GM18499 (cell line): ENCODE data around the gene PACSIN2.
"Not testable (repeated sequence)": the region's sequence is repeated elsewhere in the genome, so short reads cannot be mapped to it uniquely, and the experiment has no call there.

Experiments
- ATAC-seq: cut with Tn5 transposase; IDR thresholded peaks from one replicate; pipeline ENCODE4 v1.9.1; 2021; ENCODE audit warnings: moderate number of reproducible peaks; ENCODE audit not compliant: insufficient read depth, unreplicated experiment

Gene PACSIN2, protein sequence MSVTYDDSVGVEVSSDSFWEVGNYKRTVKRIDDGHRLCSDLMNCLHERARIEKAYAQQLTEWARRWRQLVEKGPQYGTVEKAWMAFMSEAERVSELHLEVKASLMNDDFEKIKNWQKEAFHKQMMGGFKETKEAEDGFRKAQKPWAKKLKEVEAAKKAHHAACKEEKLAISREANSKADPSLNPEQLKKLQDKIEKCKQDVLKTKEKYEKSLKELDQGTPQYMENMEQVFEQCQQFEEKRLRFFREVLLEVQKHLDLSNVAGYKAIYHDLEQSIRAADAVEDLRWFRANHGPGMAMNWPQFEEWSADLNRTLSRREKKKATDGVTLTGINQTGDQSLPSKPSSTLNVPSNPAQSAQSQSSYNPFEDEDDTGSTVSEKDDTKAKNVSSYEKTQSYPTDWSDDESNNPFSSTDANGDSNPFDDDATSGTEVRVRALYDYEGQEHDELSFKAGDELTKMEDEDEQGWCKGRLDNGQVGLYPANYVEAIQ

DNA sequence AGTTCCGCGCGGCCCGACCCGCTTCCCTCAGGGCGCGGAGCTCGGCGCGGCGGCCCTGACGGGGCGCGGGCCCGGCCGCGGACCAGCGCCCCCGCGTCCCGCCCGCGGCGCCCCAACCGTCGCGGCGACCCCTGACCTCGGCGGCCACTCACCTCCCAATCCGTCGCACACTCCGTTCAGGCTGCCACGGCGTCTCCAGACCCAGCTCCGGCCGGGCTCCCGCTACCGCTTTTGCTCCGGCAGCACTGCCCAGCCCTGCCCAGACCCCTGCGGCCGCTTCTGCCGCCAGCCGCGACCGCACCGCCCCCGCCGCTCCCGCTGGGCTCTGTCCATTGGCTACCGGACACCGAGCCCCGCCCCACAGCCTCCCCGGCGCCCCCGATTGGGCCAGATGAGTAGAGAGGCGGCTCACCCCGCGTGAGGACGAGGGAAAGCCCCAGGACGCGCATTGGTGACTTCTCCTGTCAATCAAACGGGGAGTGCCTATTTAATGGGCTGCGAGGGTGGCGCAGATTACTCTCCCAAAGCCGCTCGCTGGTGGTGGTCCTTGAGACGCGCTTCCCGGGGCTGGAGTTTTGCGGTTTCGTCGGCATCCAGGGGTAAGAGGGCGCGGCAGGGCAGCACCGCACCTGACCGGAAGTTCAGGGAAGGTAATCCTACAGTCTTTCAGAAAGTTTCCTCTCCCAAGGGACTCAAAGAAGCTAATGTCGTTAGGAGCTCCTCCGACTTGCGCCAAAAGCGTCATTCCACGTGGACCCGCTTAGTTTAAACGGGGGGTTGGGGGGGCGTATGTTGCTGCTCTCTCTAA is at the start of gene PACSIN2:
PACSIN2 (minus strand) TSS at position 281 of the 808 bp plus-strand sequence. CDS start 103,069 bp downstream, outside the sequence.
- ATAC-seq, result peak; percentile 76

DNA sequence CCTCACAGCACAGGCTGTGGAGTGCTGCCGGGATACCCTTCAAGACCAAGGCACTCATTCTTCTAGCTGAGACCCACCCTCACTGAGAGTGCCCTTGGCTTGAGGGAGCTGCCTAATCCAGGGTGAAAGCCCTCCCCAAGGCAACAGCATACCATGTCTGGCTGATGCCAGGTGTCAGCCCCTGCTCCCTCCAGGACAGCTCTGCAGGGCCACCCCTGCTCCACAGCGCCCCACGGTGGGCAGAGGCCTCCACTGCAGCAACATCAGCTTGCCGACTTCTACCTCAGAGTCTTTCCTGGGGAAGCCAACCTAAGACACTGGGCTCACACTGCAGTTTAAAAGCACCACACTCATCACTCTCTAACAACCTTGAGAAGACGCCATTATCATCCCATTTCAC is 45.2 kb upstream of the PACSIN2 start:
- no peak for ATAC-seq

DNA sequence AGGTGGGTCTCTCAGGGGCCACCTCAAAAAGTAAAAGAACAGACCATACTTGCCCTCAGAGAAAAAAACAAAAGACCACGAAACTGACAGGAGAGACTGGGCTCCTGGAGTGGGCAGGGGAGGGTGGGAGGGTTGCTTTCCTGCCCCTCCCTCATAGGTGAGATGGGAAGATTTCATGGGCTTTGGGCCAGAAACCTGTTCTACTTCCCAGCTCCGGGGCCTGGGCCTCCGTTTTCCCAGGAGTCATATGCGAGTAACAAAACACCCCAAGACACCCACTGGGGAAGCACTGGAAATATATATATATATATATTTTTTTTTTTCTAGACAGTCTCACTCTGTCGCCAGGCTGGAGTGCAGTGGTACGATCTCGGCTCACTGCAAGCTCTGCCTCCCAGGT is 42.7 kb upstream of the PACSIN2 start:
- ATAC-seq, result no peak

DNA sequence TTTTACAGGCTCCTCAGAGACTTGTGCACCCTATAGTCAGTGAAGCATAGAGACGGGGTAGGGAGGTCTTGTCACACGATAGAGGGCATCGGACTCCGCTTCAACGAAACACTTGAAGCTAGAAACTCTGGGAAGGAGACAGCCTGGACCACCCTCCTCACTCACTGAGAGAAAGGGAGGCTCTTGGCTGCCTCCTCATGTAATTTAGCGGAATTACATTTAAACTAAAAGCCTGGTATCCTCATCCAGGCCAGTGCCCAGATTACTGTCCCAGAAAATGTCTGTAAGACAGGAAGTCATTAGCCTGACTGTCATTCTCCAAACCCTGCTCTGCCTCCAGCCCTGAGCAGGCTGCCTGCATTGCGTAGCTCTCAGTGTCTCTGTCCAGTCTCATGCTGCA is 38.2 kb upstream of the PACSIN2 start:
- ATAC-seq, result no peak

DNA sequence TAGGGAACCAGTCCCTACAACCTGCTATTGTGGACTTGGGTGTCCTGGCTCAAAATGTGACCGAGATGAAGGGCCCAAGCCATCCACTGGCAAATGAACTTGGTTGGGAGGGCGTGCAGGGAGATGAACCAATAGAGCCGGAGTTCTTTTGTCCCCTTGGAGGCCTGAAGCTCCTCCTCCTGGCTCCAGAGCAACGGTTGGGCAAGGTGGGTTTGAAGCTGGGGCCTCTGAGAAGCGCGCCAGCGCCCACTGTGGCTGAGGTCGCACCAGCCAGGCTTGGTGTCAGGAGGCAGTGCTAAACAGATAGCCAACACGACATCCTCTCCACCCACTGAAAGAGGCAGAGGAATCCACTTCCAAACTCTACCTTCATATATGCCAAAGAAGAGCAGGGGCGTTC is 36.0 kb upstream of the PACSIN2 start:
- no peak for ATAC-seq

DNA sequence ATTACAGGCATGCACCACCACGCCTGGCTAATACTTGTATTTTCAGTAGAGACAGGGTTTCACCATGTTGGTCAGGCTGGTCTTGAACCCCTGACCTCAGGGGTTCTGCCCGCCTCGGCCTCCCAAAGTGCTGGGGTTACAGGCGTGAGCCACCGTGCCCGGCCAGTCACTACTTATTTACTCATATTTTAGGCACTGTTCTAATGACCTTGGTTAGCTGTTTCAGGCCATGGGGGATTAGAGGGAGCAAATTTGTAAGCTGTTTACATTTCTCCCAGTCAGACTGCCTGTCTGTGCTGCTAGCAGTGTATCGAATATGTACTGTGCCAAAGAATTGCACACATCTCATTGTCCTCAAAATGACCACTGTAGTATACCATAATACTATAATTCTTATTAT is 32.7 kb upstream of the PACSIN2 start:
- no peak for ATAC-seq

DNA sequence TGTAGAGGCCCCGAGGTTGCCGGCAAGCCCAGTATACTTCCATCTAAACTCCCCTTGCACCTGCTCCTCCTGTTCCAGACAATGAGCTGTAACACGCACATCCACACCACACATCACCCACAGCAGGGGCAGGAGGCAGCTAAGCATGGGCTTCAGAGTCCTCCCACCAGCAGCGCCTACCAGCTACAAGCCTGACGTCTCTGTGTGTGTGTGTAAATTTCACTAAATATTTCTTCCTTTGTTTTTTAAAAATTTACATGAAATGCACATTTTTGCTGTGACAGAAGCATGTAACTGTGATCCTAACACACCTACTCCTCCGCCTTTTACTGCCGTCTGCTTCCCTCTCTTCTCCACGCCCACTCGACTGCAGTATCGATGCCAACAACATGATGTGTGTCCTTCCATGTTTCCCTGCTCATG is 29.4 kb upstream of the PACSIN2 start:
- ATAC-seq, result no peak

DNA sequence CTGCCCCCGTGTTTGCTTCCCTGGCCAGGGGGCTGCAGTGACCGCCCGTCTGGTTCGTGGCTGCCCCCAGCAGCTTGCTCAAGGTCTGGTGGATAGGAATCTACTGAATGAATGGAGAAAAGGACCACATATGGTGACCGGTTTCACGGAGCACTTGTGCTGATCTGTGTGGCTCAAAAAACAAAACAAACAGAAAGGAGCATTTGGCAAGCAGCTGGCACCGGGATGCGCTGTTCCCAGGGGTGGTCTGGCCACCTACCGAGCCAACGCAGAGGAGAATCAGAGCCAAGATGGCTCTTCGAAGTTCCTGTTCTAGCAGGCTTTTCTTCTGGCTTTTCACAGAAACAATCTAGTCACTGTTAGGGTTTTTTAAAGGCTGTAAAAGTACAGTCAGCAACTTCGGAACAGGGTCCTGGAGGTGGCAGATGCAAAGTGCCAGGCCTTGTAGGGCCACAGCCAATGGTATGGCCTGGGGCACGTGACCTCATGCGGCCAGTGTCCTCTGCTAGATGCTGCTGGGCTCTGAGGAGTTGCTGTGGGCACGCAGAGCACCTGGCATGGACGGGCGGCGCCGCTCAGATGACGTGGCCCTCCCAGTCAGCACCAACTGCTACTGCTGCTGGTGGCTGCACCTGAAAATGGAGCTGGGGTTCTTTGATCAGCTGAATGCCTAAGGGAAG is 27.3 kb upstream of the PACSIN2 start:
- no peak for ATAC-seq

DNA sequence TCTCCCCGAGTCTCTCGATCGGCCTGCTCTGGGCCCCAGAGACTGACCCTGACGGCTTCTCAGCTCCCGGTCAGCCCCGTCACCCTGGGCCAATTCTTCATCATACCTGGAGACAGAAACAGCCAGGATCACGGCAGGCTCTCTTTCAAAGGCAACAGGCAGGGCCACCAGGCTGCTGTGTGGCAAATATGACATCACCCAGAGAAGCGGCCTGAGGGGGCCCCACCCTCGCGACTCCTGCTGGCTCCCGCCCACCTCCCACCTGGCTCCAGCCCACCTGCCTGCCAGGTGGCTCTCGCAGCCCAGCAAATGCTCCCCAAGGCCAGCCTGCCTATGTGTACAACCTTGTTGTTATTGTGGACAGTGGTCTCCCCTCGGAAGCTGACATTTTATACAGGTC is 24.9 kb upstream of the PACSIN2 start:
- no peak for ATAC-seq

DNA sequence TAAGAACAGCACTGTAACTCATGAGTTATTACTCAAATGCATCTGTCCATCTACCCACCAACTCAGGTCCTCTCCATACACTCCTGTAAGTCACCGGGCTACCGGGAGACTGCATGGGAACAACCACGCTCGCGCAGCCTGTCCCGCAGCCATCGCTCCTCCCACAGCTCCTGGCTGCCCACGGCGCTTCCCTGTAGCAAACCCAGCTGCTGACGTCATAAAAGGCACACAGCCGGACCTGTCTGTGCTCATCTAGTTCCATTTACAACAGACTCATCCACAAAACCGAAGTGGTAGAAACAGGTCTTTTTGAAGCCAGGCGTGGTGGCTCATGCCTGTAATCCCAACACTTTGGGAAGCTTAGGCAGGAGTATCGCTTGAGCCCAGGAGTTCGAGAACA is 23.4 kb upstream of the PACSIN2 start:
- no peak for ATAC-seq

DNA sequence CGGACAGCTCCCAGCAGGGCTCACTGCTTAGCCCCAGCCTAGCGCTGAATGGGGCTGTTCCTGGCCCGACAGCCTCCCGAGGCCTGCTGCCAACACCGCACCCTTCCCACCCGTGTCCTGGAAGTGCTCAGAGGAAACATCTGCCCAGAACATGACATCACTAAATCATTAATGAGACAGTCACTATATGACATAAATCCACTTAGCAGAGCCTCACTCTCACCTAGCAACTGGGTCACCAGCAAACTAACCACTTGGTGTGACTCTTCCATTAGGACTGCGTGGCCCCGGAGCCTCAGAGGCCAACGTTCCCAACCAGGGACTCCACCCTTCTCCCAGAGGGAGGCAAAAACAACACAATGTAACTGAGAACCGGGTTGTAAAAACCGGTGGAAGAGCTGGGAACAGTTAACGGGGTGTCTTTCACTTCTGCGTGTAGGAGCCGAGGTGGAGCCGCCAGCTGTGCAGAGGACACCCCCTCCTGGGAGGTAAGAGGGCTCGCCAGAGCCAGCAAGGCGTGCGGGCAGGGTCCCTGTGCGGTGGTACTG is 21.4 kb upstream of the PACSIN2 start:
- ATAC-seq, result no peak

DNA sequence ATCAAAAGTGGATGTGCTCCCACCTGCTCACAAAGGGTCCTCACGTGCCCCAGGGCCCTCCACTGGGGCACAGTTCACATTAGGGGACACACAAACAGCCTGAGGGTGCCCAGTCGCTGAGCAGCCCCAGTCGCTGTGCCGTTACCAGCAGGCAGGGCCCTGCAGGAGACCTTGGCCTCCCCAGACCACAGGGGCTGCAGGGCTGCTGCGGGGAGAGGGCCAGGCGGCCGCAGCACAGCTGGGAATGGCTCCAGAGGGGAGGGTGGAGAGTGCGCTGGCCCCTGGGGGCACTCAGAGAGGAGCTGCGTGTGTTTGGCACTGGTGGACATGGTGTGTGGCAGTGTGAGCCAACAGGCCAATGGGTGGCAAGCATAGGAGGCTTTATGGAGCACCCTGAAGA is 20.3 kb upstream of the PACSIN2 start:
- no peak for ATAC-seq

DNA sequence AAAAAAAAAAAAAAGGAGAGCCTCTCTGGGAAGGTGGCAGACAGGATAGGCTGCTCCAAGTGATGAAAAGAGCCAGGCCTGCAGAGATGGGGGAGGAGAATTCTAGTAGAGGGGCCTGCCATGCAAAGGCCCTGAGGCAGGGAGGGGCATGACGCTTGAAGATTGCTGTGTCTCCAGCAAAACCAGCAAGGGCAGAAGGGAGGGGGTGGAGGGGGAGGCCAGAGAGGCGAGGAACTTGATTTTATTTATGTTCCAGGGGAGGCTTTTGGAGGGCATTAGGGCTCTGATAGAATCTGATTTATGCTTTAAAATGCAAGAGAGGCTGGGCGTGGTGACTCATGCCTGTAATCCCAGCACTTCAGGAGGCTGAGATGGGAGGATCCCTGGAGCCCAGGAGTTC is 16.7 kb upstream of the PACSIN2 start:
- ATAC-seq, result no peak

DNA sequence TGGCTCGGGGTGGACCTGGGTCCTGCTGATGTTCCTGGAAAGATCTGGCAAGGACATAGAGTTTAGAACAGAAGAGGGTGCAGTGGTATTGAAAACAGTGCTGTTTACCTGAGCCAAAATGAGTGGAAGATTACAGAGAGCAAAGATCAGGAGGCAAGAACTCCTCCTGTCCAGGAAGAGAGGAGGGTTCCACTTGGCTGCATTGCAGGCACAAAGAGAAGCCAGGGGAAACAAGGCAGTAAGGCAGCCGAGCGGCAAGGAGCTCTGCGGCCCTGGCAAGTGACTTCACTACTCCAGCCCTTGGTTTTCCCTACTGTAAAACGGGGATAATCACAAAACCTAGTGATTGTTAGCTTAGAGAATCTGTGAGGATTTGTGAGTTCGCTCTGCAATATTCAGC is 3.7 kb upstream of the PACSIN2 start:
- ATAC-seq, result no peak

DNA sequence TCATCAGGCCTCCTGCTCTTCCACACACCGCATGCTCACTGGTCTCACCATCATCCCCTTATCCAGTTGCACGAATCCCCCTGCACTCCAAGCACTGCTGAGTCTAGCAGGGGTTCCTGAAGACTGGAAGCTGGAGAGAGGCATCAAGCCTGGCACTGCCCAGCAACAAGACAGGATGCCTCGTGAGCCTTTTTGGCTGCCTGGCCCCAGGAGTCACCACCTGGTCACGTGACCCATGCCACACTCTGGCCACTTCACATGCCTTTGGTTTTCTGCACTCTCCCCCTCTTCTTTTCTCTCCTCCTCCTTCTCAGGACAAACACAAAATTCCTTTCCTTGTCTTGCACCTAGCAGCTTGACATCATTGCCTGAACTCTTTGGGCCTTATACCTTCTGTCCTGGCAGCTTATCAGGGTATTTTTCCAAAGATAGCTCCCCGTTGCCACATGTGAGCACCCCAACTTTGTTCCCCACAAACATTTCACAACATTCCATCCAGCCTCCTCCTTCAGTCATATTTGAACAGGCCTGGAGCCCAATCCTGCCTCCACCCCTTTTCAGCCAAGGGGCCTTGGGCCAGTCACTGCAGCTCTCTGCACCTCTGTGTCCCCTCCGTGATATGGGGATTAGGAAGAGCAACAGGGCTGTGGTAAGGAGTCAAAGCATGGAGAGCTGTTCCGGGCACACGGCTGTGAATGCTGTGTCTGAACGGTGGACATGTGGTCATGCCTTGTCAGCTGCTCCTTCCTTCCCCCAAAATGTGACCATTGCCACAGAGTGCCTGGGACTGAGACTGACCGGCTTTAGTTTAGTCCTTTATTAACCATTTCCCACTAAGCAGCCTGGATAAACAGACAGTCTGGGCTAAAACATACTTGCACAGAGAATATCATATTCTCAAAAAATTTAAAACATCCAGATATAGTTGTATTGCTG is 2.8 kb upstream of the PACSIN2 start:
- ATAC-seq, result no peak

DNA sequence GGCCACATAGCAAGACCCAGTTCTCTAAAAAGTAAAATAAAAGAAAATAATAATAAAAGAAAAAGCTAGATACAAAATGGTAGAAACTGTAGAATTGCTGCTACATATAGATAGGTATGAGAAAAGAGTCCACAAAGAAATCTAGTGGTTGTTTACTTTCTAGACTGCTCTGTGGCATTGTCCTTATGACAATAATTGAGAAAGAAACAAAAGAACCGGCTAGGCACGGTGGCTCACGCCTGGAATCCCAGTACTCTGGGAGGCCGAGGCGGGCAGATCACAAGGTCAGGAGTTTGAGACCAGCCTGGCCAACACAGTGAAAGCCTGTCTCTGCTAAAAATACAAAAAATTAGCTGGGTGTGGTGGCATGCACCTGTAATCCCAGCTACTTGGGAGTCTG is 1.2 kb upstream of the PACSIN2 start:
- not testable (repeated sequence) for ATAC-seq

DNA sequence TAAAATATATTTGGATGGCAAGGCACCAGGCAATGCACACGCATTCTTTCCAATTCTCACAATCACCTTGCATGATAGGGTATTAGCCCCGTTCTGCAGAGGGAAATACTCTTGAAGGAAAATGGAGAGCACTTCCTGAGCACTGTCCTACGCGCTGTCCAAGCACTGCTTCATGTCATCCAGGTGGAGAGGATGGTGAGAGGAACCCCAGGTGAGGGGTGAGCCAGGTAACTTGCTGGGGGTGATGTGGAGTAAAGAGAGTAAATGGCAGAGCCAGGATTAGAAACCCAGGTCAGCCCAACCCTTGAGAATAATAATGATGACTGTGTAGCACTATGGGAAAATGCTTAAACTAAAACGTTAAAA is 711 bp upstream of the PACSIN2 start:
- ATAC-seq, result no peak

DNA sequence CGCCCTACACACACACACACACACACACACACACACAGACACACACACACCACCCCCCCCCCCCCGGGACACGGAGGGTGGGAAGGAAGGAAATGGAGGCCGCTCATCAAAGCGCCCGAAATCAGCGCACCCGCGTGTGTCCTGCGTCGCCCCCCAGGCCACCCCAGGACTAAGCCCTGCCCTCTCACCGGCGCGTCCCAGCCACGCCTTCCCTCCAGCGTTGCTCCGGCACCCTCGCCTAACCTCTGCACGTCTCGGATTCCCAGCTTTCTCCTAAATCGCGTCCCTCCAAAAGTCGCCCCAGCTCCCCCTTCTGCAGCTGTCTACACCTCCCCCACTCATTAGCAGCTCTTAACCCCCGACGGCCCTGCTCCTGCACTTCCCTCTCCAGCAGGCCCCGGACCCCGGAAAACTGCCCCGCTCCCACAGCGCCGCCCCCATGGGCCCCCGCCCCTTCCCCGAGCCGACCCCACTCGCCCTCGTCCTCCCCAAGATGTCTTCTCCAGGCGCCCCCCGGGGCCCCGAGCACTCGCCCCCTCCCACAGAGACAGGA is 557 bp downstream of the PACSIN2 start:
- no peak for ATAC-seq
